Left colon (tissue), 2 donors: Measurements from ENCODE around the gene B4GALNT4. TPM values are rescaled to one million over a fixed set of nuclear protein-coding genes. Genes with fewer than 3 reads are reported as not detected.

Source experiments
- ATAC-seq: fragments of 200-7000 bp; cut with Tn5 transposase; one replicate; pipeline ENCODE4 v1.9.1; 2020; ENCODE audit warnings: mild to moderate bottlenecking, moderate library complexity
- DNase-seq, 2 donors: peaks; one replicate each; pipeline ENCODE4 v3.0.0-alpha.2; 2020
- intact Hi-C, 2 donors: fragments of 100-400 bp; cut with DNase I in 1 of 2; cut with micrococcal nuclease in 1 of 2; formaldehyde crosslinking; loops; one replicate each; pipeline versions ENCODE4 v1.11.2 to v1.14.0; 2022; cut with DNase I, micrococcal nuclease
- total RNA-seq, 2 donors: library from RNA; stranded (reverse); fragmentation: NEBNext Ultra II Directional; extraction: Animal tissue kit (Norgen Biotek cat#: 25700); gene quantifications; one replicate each; pipeline ENCODE4 v1.2.1, GENCODE V29; 2021
- donor health status: DM: no; HTN: no; CAD: no.
- donor health status: DM: yes; HTN: yes; CAD: no.

B4GALNT4 gene
- total RNA-seq, 2 donors from 2014 or later: 2.4 to 3.3 TPM

DNA sequence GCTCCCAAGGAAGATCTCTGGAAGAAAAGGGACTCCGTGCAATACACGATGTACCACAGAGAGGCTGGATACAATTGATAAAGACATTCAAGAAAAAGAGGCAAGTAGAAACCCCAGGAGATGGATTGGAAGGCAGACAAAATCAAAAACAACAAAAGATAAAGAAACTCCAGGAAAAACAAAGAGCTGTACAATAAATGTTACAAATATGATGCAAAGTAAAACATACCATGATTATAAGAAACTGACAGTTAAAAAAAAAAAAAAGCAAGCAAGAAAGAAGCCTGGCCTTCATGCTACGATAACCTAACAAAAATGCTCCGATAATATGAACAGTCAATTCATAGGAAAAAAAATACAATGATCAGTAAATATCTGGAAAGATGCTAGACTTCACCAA lies 56.0 kb downstream of the B4GALNT4 start:
- intact Hi-C loops: no loop called here
- ATAC-seq (no peak), DNase-seq (no peak)

DNA sequence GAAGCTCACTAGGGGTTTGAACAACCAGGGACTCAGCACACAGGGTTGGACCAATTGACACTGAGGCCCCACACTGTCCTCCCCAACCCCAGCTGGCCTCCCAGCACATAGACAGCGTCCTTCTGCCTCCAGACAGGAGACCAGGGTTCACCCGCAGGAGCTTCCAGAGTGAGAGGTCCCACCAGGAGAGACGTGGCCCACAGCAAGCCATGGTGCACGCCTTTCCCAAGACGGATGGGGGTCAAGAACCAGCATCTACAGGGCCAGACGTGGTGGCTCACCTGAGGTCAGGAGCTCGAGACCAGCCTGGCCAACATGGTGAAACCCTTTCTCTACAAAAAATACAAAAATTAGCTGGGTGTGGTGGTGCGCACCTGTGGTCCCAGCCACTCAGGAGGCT lies 57.6 kb downstream of the B4GALNT4 start:
- intact Hi-C loops: no loop called here
- DNase-seq: peak in 1 of 2 donors; percentile 12
- ATAC-seq: no peak

DNA sequence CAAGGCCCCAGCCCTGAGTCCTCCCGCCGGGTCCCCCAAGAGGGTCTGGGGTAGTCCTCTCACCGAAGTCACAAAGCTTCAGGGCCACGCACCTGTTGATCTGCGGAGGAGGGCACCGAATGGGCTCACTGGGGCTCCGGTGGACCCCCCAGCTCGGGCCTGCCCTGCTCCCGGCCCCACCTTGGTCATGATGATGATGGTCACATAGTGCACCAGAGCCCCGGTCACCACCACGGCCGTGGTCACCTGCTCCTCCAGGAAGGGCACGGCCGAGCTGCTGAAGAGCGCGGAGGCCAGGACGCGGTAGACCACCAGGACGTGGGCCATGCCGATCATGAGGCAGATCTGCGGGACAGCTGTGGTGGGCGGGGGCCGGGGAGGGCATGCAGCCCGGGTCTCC lies 59.0 kb downstream of the B4GALNT4 start:
- intact Hi-C loops: no loop called here
- ATAC-seq (peak; percentile 7), DNase-seq (no peak)

DNA sequence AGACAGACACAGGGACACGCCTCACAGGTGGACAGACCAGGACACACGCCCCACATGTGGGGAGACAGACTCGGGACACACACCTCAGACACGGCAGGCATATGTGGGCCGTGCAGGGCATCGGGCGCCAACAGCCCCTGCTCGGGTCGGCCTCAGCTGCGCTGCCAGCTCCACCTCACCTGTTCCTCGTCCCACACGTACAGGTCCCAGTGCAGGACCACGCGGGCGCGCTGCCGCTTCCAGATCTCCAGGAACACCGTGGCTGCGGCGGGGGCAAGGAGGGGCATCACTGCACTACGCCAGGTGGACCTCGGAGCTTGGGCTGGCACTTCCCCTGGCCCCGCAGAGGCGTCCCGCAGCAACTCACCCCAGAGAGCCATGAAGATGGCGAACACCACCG lies 60.1 kb downstream of the B4GALNT4 start:
- DNase-seq: no peak
- intact Hi-C loops: no loop called here
- ATAC-seq: peak; percentile 28

DNA sequence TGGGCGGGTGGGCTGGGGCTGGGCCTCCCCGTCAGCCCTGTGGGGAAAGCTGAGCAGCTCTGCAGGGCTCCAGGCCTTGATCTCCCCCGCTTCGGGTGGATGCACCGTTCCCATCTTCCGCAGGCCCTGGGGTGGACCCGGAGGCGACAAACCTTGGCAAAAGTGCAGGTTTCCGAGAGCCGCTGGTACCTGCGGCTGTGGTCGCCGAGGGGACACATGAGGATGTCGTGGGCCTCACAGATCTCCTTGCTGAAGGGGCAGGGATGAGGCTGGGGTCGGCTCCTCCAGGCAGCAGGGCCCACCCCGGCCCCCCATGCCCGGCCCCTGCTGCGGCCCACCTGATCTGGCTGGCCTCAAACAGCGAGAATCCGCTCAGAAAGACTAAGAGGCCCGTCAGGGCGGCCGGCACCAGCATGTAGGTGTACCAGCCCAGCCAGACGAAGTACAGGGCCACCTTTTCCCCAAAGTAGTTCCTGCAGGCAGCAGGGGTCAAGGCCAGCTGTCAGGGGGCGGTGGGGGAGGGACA lies 60.7 kb downstream of the B4GALNT4 start:
- intact Hi-C loops: no loop called here
- ATAC-seq: peak; percentile 29
- DNase-seq: no peak

Other genes starting within 250 kb of the B4GALNT4 start
- gene SCGB1C1, start 176.4 kb upstream of the B4GALNT4 start, total RNA-seq: not detected
- gene BET1L, start 162.1 kb upstream of the B4GALNT4 start, total RNA-seq: 10 to 100 TPM; 55.8 to 69.0 TPM
- gene RIC8A, start 161.8 kb upstream of the B4GALNT4 start, total RNA-seq: 10 to 100 TPM; 77.8 to 86.9 TPM
- gene SIRT3, start 133.2 kb upstream of the B4GALNT4 start, total RNA-seq: 10 to 100 TPM; 18.8 to 22.3 TPM
- gene PSMD13, start 132.5 kb upstream of the B4GALNT4 start, total RNA-seq: 100 to 1,000 TPM in 1 of 2 donors, 10 to 100 TPM in 1; 99.5 to 111 TPM
- gene NLRP6, start 91.1 kb upstream of the B4GALNT4 start, total RNA-seq: under 1 TPM; 0.92 TPM
- 10 to 100 TPM; 18.8 to 20.6 TPM for gene PGGHG, start 80.4 kb upstream of the B4GALNT4 start, total RNA-seq
- gene IFITM5, start 70.0 kb upstream of the B4GALNT4 start, total RNA-seq: not detected
- gene IFITM2, start 61.7 kb upstream of the B4GALNT4 start, total RNA-seq: 100 to 1,000 TPM in 1 of 2 donors, 10 to 100 TPM in 1; 87.7 to 133 TPM
- gene IFITM1, start 55.5 kb upstream of the B4GALNT4 start, total RNA-seq: 100 to 1,000 TPM in 1 of 2 donors, 10 to 100 TPM in 1; 85.6 to 127 TPM
- gene IFITM3, start 48.6 kb upstream of the B4GALNT4 start, total RNA-seq: 100 to 1,000 TPM; 118 to 136 TPM
- 100 to 1,000 TPM; 168 to 194 TPM for gene PKP3, start 24.7 kb downstream of the B4GALNT4 start, total RNA-seq
- 100 to 1,000 TPM; 123 to 152 TPM for gene SIGIRR, start 45.5 kb downstream of the B4GALNT4 start, total RNA-seq
- gene ANO9, start 72.5 kb downstream of the B4GALNT4 start, total RNA-seq: 100 to 1,000 TPM; 141 to 180 TPM
- 10 to 100 TPM; 23.3 to 27.4 TPM for gene PTDSS2, start 80.8 kb downstream of the B4GALNT4 start, total RNA-seq
- gene RNH1, start 137.7 kb downstream of the B4GALNT4 start, total RNA-seq: 100 to 1,000 TPM; 104 to 124 TPM
- 10 to 100 TPM; 42.3 to 58.1 TPM for gene HRAS, start 166.1 kb downstream of the B4GALNT4 start, total RNA-seq
- 1 to 10 TPM; 3.7 to 4.7 TPM for gene LRRC56, start 168.0 kb downstream of the B4GALNT4 start, total RNA-seq
- 10 to 100 TPM; 13.6 to 15.3 TPM for gene LMNTD2, start 191.2 kb downstream of the B4GALNT4 start, total RNA-seq
- 100 to 1,000 TPM in 1 of 2 donors, 10 to 100 TPM in 1; 90.9 to 117 TPM for gene RASSF7, start 191.5 kb downstream of the B4GALNT4 start, total RNA-seq
- gene PHRF1, start 207.0 kb downstream of the B4GALNT4 start, total RNA-seq: 10 to 100 TPM; 31.0 to 33.0 TPM
- gene IRF7, start 246.5 kb downstream of the B4GALNT4 start, total RNA-seq: 10 to 100 TPM; 29.9 to 36.4 TPM